DND-41 (cell line): ENCODE data around the gene ATR.

ENCODE experiments used
- CTCF ChIP-seq: IDR thresholded peaks from 2 replicates; pipeline ENCODE4 v1.5.1; 2012; ENCODE audit warnings: borderline replicate concordance, low read length, moderate library complexity, mild to moderate bottlenecking; ENCODE audit not compliant: poor library complexity, severe bottlenecking; ENCODE audit errors: extremely low read depth
- EZH2 ChIP-seq: IDR thresholded peaks from 3 replicates; pipeline ENCODE4 v1.6.1; 2012; ENCODE audit warnings: borderline replicate concordance, low read depth, mild to moderate bottlenecking, moderate library complexity, low read length, inconsistent platforms; ENCODE audit not compliant: severe bottlenecking

- TF ChIP-seq CTCF: no peak
- no peak for TF ChIP-seq EZH2
Observed at GRCh38 chr3:142501004-142501926, 77.3 kb downstream of the ATR start.
